Sigmoid colon (tissue), 4 donors: ENCODE results near the gene CCDC170.

Experiments used
- EP300 ChIP-seq, 4 donors: sonication (generic); formaldehyde crosslinking; IDR thresholded peaks; one replicate each; pipeline ENCODE4 v1.6.1; 2017; ENCODE audit warnings: antibody characterized with exemption in 4 of 4
- POLR2A ChIP-seq, 2 donors: fragments of 450-650 bp; IDR thresholded peaks; one replicate each; pipeline ENCODE4 v1.6.1; 2016; ENCODE audit warnings: antibody characterized with exemption in 2 of 2, mild to moderate bottlenecking in 2 of 2, moderate library complexity in 2 of 2
- POLR2AphosphoS5 ChIP-seq, 4 donors: sonication (generic); formaldehyde crosslinking; IDR thresholded peaks; one replicate each; pipeline ENCODE4 v1.6.1; 2017; ENCODE audit warnings: antibody characterized with exemption in 4 of 4
- TF ChIP-seq, protein P1 (sequence below), 4 experiments: fragments of 450-650 bp in 3 of 4; fragments of 200-600 bp in 1 of 4; IDR thresholded peaks; one replicate each; pipeline ENCODE4 v1.5.1; 2016 to 2019; ENCODE audit warnings: antibody characterized with exemption in 4 of 4, mild to moderate bottlenecking in 3 of 4, moderate library complexity in 2 of 4

DNA sequence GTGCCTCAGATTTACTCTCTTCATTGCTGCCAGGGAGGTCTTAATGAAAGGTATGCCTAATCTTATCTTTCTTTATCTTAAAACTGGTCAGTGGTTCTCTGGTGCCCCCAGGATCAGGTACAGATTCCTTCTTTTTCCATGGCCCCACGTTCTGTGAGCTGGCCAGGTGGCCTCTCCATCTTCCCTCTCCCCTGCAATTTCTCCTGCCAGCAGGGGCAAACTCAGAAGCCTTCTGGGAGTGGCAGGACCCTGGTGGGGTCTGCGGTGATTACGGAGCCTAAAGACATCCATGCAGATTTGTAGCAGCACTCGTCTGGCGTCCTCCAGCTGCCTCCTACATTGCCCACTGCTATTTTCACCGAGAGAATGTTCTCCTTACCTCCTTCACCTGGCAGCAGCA, 95.8 kb downstream of the CCDC170 start:
- TF ChIP-seq, protein P1, sequence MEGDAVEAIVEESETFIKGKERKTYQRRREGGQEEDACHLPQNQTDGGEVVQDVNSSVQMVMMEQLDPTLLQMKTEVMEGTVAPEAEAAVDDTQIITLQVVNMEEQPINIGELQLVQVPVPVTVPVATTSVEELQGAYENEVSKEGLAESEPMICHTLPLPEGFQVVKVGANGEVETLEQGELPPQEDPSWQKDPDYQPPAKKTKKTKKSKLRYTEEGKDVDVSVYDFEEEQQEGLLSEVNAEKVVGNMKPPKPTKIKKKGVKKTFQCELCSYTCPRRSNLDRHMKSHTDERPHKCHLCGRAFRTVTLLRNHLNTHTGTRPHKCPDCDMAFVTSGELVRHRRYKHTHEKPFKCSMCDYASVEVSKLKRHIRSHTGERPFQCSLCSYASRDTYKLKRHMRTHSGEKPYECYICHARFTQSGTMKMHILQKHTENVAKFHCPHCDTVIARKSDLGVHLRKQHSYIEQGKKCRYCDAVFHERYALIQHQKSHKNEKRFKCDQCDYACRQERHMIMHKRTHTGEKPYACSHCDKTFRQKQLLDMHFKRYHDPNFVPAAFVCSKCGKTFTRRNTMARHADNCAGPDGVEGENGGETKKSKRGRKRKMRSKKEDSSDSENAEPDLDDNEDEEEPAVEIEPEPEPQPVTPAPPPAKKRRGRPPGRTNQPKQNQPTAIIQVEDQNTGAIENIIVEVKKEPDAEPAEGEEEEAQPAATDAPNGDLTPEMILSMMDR (IDR thresholded peaks at IDR 0.05): no peak
- TF ChIP-seq EP300 (IDR thresholded peaks at IDR 0.05) (no peak), POLR2A (IDR thresholded peaks at IDR 0.05) (no peak), POLR2AphosphoS5 (IDR thresholded peaks at IDR 0.05) (no peak)
